Activated effector memory CD4-positive, alpha-beta T cell treated with anti-CD3 and anti-CD28 coated beads, Interleukin-2, amount 50 U/mL, for 16 hours (primary cell): ENCODE results near the gene KCNA3.

Experiments used
- DNase-seq: peaks from one replicate; pipeline ENCODE4 v3.0.0-alpha.2; 2020

The KCNA3 gene

GRCh38 chr1:110637475-110637874 is 37.3 kb downstream of the KCNA3 start:
- DNase-seq = peak; percentile 67

GRCh38 chr1:110636149-110636935 is 38.4 kb downstream of the KCNA3 start:
- no peak for DNase-seq

GRCh38 chr1:110635434-110635833 is 39.3 kb downstream of the KCNA3 start:
- DNase-seq = no peak

DNA sequence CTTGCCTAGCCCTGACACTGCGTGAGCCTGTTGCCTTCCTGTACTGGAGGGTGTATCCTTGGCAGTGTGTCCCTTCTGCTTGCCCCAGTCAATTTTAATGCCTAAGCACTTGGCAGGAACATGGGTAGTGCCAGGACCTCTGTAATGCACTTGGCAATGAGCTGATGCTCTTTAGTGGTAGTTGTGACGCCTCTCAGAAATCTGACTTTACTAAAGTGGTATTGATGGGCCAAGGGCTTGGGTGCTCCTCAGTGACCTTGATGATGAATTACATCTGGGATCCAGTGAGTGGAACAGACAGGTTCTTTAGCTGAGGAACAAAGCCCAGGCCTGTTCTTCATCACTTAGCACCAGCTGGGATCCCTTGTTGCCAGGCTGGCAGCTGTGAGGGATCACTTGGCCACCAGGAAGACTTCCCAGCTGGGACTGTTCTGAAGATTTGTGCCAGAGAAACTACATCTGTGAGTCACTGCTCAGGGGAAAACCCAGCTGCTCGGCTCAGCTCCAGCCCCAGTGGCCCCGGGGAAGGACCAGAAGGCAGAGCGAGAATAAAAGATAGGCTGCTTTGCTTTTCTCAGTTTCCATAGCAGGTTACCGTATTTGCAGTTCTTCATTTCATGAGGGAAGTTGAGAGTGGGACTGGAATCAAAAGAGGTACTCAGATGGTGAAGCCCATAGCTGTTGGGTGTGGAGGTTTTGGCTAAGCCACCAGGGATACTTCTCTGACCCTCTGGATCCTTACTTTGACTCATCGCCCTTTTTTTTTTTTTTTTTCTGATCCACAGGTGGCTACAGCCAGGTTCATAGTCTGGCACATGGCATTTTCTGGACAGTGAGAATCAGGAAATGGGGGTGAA is 40.1 kb downstream of the KCNA3 start:
- DNase-seq = peak; percentile 90

DNA sequence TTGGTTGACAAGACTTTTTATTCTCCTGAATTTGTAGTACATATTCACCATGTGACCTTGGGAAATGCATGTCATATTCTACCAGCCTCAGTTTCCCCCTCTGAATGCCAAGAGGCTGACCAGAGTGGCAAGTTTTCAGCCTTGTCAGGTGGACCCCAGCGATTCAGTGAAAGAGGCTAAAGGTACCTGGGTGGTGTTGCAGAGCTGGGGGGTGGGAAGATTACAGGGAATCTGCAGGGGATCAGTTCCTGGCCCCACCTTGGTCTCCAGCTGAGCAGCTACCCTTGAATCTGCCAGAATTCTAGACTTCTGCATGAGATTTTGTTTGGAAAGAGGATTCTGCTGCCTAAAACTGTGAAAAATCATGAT is 40.7 kb downstream of the KCNA3 start:
- no peak for DNase-seq

GRCh38 chr1:110633646-110634030 is 41.1 kb downstream of the KCNA3 start:
- DNase-seq = no peak

DNA sequence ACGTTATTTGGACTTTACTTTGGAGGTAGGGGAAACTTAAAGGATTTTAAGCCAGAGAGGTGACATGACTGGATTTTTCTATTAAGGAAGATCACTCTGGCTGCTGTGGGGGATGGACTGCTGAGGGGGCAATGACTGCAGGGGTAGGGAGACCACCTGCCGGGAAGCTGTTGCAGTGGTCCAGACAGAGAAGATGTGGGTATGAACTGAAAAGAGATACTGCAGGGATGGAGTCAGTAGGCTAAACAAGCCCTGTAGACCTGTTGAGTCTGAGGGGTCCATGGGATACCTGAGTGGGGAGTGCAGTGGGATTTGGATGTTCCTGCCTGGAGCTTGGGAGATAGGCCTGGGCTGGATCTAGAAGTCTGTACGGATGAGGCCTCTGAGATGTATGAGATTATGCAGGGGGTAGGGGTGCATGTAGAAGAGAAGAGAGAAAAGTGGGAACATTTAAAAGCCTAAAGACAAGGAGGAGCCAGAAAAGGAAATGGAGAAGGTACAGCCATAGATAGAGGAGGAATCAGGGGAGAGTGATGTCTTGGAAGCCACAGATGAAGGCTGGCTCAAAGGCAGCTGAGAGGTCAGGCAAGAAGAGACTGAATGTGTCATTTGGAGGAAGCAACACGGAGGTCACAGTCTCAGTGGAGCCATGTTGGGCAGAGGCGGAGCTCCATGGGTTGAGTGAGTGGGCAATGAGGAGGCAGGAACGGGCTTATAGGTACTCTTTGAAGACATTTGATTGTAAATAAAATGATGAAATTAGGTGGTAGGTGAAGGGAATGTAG is 42.7 kb downstream of the KCNA3 start:
- DNase-seq = no peak

DNA sequence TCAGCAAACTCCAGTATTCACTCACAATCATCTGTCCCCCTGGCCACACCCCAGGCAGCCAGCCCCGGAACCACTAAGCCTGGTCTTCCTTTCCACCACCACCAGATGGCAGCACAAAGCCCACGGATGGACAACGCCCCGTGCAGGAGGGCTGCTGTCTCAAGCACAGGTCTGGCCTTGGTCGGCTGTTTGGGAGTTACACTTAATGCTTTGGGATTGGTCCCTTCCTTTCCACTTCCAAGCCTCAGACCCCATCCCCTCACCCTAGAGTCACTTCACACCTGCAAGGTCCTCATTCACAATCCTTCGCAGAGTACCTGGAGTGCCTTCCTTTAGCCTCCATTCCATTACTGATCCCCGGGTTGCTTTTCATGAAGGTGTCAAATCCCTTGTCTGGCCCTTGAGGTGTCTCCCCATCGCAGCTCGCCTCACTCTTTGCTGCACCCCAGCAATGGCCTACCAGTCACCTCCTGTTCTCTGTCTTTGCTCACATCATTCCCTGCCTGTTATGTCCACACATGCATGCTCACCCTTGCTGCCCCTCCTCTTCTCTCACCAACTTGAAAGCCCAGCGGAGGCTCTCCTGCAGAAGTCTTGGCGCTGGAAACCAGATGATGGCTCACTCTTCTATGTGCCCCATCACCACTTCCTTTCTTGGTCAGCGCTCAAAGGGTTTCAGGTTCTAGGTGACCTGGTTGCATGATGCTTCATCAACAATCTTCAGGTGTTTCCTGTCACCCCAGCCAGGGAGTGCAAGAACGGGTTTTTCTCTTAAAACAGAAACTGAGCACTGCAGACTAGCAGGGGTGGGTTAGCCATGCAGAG is 43.7 kb downstream of the KCNA3 start:
- DNase-seq = peak; percentile 94

DNA sequence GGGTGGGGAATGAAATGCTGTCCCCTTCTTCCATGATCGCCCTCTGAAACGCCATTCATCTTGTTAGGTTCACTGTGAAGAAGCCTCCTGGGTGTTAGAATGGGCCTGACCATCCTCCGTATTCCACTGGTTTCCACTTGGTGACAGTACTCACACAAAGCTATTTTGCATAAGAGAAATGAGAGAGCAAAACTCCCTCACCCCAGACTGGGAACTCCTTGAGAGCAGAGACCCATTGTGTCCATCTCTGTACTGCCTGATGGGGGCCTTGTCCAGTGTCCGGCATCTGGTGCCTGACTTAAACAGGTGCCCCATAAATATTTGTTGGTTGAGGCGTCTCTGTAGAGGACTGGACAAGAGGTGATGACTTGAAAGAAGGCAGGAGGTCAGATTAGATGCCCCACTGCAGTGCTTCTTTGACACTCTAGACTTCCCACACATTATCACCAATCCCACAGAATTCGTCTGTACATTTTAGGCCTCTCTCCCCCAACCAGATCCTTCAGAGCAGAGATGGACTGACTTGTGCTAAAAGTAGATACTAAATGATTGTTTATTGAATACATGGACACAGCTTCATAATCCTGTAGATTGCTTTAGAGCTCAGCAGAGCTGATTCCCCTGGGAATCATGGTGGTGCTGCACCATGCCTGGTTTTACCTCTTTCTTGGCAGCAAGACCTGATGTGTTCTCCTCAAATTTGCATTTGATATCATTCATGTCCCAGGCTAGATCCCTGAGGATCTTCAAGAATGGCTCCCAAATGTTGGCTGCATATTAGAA is 46.2 kb downstream of the KCNA3 start:
- DNase-seq = no peak

- no peak for DNase-seq
Observed at GRCh38 chr1:110627764-110628163, 47.0 kb downstream of the KCNA3 start.

DNA sequence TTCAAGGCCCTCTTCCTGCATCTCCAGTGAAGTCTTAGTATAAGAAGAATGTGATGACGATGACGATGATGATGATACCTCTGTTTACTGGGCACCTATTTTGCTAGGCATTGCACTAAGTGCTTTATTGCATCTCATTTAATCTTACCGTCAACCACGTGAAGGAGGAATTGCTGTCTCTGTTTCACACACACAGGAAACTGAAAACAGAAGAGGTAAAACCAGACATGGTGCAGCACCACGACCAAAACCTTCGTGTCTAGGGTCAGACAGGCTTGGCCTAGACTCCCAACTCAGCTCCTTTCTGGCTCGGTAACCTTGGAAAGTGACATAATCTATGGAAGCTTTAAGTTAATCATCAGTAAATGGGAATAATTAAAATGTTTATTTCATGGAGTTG is 47.9 kb downstream of the KCNA3 start:
- DNase-seq = no peak
